Measurements from ENCODE around the gene SAA2.
"Not testable (repeated sequence)": the region's sequence is repeated elsewhere in the genome, so short reads cannot be mapped to it uniquely, and the experiment has no call there.

The SAA2 gene

DNA sequence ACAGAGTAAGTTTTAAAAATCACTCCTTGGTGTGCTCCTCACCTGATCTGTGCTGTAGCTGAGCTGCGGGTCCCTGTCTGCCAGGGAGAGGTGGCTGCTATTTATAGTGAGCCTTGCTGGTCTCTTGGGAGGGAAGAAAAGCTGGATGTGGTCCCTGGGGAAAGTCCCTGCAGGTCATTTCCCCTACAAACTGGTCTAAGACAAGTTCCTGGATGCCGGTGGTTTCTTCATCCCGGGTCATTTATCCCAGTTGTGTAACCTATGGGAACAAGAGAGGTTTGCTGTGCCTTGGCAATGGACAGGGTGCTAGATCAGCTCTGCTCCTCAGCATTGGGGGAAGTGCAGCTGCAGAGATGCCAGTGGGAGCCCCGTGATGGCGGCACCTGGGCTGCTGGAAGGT lies at the start of gene SAA2:
Gene SAA2 (minus strand): TSS at position 108 of the 400 bp plus-strand sequence. CDS start 657 bp downstream, outside the sequence.
- no peak for DNase-seq

DNA sequence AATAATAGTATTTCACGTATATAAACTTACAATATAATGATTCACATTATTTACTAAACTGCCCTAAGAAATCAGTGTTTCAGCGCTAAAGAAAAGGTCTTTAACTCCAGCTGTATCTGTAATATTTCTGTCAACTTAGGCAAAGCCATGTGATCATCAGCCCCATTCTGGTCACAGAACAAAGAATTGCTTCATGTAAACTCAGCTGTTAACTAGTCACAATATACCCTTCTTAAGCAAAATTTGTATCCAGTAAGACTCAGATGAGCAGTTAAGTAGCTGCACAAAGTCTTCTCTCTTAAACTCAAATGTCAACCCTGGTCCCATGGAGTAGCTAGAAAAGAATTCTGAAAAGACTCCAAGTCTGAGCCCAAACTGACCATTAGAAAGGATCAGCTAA lies 46.8 kb upstream of the SAA2 start:
- DNase-seq = no peak

DNA sequence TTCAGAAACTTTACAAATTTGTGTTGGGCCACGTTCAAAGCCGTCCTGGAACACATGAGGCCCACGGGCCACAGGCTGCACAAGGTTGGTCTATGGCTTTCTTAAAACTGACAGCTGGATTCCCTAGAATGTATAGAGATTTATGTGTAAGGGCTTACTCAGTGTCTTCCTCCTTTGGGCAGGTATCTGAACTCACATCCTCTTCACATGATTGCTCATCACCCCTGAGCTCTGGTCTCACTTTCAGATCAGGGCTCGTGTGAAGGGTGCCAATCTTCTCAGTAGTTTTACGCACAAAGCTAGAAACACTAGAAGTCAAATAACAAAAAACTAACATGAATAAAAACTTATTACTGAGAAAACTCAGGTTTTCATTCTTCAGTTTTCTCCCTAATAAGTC lies 46.4 kb upstream of the SAA2 start:
- no peak for DNase-seq

DNA sequence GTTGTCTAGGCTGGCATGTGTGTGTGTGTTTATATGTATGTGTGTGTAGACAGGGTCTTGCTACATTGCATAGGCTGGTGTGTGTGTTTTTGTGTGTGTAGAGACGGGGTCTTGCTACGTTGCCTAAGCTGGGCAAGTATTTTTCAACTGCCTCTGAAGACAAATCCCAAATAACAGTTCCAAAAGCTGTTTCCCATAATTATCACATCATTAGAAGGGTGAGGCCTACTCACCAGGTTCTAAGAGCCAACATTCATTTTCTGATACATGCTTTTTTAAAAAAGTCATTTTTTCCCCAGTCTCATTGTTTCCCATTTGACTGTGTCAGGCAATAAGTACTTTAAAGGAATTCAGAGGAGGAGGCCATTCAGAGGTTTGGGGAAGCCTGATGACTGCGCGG lies 40.4 kb upstream of the SAA2 start:
- no peak for DNase-seq

DNA sequence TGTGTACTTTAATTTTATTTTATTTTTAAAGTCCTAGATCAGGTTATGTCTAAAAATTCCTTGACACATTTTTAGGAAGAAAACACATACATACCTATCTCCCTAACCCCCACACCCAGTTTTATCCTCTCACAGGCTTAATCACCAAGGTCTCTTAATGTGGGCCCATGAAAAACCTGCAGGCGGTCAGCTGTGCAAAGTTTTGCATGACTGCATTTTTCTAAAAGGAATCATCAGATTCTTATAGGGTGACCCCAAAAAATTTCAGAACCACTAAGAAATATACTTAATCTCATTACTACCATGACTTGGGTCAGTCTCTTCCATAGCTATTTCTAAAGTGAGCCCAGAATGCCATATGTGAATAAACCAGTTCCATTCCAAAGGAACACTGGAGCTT lies 37.4 kb upstream of the SAA2 start:
- no peak for DNase-seq

DNA sequence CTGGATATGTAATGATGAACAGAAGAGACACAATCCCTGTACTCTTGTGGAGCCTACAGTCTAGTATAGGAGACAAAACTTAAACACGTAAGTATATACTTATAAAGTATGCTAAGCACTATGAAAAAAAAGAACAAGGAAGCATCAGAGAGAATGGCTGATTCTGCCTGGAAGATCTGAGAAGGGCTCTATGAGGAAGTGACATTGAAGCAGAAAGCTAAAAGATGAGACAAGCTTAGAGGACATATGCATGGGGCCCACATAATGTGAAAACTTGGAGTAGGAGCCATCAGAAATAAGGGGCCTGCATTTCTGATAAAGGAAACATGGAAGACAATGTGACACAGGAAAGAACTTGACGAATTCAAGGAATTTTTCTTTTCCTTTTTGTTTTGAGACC lies 34.2 kb upstream of the SAA2 start:
- peak; percentile 28 for DNase-seq

DNA sequence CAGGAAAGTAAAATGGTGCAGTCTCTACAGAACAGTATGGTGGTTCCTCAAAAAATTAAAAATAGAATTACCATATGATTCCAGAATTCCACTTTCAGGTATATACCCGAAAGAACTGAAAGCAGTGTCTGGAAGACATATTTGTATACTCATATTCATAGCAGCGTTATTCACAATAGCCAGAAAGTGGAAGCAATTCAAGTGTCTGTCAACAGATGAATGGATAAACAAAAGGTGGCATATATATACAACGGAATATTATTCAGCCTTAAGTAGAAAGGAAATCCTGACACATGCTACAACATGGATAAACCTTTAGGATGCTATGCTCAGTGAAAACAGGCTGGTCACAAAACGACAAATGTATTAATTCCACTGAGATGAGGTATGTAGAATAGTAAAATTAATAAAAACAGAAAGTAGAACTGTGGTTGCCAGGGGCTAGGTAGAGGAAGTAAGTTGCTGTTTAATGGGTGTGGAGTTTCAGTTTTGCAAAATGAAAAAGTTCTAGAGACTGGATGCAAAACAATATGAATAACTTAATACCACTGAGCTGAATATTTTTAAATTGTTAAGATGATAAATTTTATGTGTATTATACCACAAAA lies 32.1 kb upstream of the SAA2 start:
- peak; percentile 35 for DNase-seq

DNA sequence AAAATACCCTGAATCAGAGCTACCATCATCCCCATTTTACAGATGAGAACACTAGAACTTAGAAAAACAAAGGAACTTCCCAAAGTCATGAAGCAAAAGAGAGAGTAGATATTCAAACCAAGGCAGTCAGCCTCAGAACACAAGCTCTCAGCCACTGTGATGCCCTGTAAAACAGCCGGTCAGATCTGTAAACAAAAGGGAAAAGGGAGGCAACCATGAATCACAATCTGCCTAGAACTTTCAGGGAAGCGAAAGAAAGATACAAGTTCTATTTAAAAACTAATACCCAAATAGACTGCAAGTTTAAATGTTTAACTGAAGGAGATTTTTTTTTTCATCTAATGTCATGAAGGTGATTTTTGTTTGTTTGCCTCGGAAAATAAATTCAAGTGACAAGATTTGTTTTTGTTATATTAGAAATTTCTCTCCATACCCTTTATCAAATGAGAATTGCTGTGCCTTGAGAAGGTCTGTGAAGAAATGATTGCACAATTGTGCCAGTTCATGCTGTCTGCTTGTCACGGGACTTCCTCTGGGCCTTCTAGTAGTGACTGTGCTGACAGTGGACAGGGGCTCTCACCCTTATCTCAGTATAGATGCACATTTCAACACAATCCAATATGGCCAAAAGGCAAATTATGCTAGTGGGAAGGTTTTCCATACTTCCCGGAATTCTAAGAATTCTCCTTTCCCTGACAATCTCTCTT lies 29.2 kb upstream of the SAA2 start:
- DNase-seq = peak; percentile 91

DNA sequence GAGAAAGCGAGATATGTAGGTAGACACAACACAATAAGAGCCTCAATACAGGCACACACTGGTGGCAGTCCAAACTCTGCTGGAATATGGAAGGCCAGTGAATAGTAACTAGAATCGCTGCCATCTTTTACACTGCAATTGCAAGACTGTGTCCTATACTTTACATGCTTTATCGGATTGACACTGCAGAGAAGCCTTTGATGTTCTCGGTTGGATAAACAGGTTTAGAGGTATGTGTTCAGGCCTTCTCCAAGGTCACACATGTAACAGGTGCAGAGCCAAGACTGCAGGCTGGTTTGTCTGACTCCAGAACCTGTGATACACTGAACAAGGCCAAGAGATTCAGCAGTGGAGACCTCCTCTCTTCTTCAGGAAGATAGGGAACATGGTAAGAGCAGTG lies 22.7 kb upstream of the SAA2 start:
- DNase-seq = no peak

DNA sequence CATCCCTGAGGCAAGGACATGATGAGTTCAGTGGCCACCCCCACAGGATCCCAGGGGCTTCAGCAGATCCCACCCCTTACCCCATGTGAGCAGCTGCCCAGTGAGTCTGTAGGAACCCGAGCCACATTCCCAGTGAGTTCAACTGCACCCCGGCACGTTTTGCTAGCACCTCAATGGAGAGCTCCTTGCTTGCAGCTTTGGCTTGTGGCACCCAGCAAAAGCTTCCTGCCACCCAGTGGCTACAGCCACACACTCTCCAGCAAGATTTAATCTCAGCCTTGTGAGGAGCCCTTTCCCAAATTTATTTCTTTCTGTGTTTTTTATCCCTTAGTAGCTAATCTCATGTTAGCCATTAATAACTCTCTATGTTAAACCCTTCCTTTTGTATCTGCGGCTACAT lies 21.6 kb upstream of the SAA2 start:
- no peak for DNase-seq

DNA sequence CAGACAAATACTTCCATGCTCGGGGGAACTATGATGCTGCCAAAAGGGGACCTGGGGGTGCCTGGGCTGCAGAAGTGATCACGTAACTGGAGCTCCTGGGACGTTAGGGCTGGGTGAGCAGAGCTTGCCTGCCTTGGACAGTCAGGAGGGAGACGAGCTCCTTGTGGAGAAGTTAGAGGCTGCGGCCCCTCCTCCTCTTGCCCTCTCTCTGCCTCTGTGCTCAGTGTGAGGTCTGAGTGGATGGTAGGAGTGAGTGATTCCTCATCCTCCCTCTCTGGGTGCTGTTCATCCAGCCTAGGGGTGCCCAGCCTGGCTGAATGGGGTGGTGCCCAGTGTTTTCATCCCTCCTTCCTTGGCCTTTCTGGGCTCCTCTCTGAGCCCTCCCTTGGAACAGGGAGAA lies 20.8 kb upstream of the SAA2 start:
- DNase-seq = not testable (repeated sequence)

DNA sequence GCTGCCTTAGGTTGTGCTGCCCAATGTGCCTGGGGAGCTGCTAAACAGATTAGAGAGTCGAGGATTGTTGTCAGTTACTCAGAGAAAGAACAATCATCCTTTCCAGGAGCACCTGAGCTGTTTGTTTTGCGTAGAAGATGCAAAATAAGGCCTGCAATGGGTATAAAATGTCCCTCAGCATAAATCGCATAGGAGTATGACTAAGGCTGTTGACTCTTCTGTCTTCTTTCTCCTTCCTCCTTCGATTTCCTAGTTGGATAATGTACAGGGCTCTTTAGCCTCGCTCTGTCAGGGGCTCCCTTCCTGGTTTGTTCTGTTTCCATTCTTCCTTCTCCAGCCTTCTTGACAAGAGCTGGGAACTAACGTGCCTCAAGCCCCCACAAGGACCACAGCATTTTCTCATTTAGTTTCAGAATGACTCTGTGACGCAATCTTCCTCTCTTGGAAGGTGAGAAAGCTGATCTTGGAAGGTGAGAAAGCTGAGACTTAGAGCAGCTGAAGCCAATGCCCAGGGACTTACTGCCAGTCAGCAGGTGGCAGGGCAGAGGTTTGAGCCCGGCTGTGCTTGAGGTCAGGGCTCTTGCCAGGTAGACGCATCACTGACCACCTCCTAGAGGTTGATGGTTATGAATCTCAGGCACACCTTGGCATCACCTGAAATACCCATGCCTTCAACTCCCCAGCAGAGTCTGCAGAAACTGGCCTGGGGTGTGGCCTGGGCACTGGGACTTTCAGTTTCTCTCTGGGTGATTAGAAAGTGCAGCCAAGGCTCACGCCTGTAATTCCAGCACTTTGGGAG lies 19.1 kb upstream of the SAA2 start:
- not testable (repeated sequence) for DNase-seq

DNA sequence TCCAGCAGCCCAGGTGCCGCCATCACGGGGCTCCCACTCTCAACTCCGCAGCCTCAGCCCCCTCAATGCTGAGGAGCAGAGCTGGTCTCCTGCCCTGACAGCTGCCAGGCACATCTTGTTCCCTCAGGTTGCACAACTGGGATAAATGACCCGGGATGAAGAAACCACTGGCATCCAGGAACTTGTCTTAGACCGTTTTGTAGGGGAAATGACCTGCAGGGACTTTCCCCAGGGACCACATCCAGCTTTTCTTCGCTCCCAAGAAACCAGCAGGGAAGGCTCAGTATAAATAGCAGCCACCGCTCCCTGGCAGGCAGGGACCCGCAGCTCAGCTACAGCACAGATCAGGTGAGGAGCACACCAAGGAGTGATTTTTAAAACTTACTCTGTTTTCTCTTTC lies 17.5 kb upstream of the SAA2 start, which contains the start of gene SAA1:
Gene SAA1 (plus strand): TSS at position 316 of the 400 bp plus-strand sequence. CDS start 624 bp downstream, outside the sequence.
- no peak for DNase-seq

DNA sequence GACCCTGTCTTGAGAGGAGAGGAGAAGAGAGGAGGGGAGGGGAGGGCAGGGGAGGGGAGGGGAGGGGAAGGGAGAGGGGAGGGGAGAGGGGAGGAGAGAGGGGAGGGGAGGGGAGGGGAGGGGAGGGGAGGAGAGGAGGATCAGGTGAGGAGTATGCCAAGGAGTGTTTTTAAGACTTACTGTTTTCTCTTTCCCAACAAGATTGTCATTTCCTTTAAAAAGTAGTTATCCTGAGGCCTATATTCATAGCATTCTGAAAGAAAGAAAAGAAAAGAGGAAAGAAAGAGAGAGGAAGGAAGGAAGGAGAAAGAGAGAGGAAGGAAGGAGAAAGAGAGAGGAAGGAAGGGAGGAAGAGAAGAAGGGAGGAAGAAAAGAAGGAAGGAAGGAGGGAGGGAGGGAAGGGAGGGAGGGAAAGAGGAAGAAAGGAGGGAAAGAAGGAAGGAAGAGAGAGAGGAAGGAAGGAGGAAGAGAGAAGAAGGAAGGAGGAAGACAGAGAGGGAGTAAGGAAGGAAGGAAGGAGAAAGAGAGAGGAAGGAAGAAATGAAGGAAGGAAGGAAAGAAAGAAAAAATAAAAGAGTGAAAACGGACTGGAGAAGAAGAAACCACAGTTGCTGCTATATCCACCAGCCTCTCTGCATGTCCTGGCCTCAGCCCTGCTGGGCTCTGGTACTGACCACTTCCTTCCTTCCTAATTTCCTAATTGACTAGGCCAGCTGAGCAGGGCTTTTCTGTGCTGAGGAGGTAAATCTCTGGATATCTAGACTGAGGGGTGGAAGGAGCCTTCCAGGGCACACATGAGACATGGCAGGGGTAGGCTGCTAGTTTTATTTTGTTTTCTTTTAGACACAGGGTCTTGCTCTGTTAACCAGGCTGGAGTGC lies 16.4 kb upstream of the SAA2 start:
- DNase-seq = no peak

DNA sequence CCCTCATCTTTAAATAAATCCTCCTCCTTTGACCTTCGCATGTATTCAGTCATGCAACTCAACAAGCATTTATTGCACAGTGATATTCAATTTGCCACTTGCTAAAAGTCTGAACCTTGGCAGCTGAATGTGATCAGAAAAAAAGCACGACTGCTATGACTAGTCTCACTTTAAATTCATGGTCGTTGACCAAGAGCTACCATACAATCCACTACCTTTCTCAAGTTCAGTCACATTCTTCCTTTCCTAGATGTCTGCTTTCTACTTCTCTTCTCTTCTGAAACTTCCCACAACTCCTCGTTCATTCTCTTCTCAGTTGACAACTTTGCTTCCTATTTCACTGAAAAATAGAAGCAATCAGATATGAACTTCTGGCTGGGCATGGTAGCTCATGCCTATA lies 15.6 kb upstream of the SAA2 start:
- DNase-seq = no peak

DNA sequence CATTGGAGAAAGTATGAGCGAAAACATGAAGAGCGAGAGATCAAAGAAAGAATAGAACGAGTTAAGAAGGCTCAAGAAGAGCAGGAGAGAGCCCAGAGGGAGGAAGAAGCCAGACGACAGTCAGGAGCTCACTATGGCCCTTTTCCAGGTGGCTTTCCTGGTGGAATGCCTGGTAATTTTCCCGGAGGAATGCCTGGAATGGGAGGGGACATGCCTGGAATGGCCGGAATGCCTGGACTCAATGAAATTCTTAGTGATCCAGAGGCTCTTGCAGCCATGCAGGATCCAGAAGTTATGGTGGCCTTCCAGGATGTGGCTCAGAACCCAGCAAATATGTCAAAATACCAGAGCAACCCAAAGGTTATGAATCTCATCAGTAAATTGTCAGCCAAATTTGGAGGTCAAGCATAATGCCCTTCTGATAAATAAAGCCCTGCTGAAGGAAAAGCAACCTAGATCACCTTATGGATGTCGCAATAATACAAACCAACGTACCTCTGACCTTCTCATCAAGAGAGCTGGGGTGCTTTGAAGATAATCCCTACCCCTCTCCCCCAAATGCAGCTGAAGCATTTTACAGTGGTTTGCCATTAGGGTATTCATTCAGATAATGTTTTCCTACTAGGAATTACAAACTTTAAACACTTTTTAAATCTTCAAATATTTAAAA lies 14.3 kb upstream of the SAA2 start:
- not testable (repeated sequence) for DNase-seq

DNA sequence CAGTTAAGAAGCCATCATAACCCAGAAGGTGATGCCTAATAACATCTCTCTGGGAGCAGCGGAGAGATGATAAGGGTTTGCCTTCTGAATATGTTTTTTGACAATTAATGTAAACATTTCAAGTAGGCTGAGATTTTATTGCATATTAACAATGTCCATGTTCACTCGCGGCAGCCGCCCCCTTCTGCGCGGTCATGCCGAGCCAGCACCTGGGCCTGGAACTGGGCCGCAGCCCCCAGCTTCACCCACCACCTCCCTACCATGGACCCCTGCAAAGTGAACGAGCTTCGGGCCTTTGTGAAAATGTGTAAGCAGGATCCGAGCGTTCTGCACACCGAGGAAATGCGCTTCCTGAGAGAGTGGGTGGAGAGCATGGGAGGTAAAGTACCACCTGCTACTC lies 13.3 kb upstream of the SAA2 start:
- DNase-seq = no peak

DNA sequence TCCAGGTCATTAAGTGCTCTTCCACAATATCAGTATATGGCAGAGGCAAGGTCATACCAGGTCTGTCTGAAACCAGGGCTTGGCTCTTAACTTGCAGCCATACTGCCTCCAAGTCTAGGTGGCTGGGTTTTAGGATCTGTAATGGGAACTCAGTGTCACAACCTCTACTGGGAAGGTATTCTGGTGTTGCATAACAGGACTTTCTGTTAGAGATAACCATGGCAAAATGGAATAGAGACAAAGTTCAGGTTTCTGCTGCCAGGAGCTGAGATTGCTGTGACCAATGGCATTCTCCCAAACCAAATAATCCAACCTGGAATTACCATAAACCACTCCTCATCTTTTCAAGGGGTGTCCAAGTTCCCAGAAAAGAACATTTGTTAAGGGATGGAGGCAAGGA lies 10.8 kb upstream of the SAA2 start:
- no peak for DNase-seq

DNA sequence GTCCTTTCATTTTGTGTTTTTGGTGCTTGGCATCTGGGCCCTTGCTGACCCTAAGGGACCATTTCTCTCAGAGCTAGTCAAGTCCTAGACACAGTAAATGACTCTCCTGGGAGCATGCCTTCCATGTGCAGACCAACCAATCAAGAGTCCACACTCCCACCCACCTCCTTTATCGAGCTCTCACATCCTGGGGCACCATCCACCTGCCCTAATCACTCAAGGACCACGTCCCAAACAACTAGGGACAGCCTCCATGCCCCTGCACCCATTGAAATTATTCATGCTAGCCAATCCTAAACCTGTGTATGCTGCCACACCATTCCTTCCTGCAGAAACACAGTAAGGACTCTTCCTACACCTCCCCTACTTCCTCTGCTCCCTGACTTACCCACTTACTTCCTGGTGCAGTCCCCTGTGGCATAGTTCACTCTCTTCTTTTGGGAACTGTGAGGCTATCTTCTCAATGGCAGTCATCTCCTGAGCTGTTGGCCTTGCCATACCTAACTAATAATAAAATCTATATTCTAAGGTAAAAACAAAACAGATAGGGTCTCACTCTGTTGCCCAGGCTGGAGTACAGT lies 6.4 kb upstream of the SAA2 start:
- DNase-seq = no peak

DNA sequence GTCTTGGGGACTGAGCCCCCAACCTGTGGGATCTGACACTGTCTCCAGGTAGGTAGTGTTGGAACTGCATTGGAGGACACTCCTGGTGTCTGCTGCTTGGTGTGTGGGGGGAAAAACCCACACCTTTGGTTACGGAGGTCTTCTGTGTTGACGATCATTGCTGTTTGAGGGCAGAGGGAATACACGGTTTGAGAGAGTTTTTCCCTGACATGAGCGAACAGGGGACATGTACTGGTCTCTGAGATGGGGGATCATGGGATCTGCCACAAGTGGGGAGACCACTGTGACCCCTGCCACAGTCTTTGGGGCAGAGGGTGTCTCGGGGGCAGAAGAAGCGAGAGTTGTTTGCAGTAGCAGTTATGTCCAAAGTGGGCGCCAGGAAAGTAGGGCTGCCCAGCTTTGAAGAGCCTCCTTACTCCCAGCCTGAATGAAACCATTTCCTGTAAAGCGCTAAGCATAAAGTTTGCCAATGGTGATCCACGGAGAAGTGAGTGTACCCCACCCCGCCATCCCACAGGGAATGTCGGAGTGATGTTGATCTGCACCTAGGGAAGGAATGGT lies 5.4 kb upstream of the SAA2 start:
- DNase-seq = no peak

DNA sequence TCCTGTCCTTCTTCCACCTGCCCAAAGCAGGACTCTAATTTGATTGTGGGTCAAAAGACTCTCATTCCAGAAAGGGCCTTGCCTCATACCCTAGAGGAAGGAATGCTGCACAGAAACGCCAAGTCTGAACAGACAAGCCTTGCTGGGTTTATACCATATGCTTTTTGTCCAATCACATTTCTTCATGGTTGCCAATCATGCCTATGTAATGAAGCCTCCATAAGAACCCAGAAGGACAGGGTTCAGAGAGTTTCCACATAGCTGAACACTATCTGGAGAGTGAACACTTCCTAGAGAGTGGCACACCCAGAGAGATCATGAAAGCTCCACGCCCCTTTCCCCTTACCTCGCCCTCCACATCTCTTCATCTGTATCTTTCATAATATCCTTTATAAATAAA lies 4.8 kb upstream of the SAA2 start:
- no peak for DNase-seq

DNA sequence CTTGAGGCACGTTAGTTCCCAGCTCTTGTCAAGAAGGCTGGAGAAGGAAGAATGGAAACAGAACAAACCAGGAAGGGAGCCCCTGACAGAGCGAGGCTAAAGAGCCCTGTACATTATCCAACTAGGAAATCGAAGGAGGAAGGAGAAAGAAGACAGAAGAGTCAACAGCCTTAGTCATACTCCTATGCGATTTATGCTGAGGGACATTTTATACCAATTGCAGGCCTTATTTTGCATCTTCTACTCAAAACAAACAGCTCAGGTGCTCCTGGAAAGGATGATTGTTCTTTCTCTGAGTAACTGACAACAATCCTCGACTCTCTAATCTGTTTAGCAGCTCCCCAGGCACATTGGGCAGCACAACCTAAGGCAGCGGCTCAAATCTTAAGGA lies 1.3 kb downstream of the SAA2 start:
- DNase-seq = not testable (repeated sequence)
